H54 (cell line): Measurements from ENCODE around the gene GRM8.
"Not testable (repeated sequence)": the region's sequence is repeated elsewhere in the genome, so short reads cannot be mapped to it uniquely, and the experiment has no call there.

Experiments used
- DNase-seq: peaks from one replicate; pipeline ENCODE4 v3.0.0; 2011; ENCODE audit warnings: low spot score, mixed read lengths; ENCODE audit not compliant: insufficient read length
- FAIRE-seq: peaks from 3 replicates; lab custom pipeline; 2011; peaks lifted over from hg19 to GRCh38; lab: Jason Lieb, UNC
- POLR2A ChIP-seq: IDR thresholded peaks from 2 replicates; pipeline ENCODE4 v1.6.1; 2011; ENCODE audit warnings: low read depth, mild to moderate bottlenecking, low read length

GRM8 gene

DNA sequence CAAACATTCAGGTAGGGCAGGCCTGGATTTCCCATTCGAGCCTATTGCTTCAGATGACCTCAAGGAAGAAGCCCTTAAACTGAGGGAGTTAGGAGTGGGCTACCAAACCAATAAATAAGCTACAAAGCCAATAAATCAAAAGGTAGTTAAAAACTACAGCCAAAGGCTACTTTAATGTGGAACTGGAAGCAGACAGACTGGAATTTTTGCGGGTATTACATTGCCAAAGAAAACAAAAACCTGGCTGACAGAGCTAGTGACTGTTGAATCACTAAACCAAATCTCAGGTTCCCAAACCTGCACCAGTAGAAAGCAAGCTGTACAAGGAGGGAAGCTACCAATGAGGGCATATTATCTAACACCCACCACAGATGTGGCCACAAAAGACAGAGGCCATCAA is 315.6 kb downstream of the GRM8 start:
- no peak for TF ChIP-seq POLR2A
- no peak for FAIRE-seq
- no peak for DNase-seq

DNA sequence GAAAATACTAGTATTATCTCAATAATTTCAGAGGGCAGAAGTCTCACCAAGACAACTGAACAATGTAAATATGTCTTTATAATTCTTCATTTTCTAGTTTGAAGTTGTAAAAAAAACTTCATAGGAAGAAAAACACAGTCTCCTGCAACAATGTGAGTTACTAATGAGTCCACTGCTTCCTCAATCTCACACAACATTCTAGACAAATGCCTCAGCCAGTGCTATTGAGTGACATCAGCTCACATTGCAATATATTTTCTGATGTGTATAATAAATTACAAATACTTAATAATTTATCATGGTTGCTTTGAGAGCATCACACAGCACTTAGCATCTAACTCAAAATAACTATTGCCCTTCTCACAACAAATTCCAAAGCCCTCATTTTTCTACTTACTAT is 321.2 kb downstream of the GRM8 start:
- DNase-seq: no peak
- no peak for FAIRE-seq
- no peak for TF ChIP-seq POLR2A

DNA sequence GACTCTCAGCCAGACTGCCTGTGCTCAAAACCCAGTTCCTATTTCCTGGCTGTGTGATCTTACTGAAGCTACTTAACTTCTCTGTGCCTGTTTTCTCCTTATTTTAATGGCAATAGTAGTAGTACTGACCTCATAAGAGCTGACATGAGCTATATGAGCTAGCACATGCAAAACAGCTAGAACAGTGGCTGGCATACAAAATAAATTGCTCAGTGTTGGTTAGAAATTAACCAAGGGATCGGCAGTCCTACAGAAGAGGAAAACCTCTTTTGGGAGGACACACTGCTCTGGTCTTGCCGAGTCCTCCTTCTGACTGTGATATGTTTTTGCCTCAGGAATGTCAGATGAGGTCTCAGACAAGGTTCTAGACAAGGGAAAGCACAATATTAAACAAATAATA is 322.6 kb downstream of the GRM8 start:
- no peak for DNase-seq
- no peak for FAIRE-seq
- no peak for TF ChIP-seq POLR2A

DNA sequence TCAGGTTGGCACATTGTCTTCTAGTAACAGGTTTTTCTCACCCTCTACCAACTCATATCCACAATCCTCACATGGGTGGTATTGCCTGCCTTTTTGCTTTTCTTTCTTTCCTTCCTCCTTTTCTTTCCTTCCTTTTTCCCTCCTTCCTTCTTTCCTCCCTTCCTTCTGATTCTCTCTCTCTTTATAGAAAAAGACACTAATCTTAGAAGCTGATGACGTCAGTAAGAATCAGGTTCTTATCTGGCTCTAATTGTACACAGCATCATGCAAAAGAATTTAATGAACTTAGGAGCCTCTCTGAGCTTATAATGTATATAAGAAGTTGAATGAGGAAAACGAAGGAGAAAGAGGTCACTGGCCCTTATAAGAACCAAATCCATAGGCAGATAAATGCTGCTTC is 328.3 kb downstream of the GRM8 start:
- no peak for FAIRE-seq
- no peak for TF ChIP-seq POLR2A
- no peak for DNase-seq

DNA sequence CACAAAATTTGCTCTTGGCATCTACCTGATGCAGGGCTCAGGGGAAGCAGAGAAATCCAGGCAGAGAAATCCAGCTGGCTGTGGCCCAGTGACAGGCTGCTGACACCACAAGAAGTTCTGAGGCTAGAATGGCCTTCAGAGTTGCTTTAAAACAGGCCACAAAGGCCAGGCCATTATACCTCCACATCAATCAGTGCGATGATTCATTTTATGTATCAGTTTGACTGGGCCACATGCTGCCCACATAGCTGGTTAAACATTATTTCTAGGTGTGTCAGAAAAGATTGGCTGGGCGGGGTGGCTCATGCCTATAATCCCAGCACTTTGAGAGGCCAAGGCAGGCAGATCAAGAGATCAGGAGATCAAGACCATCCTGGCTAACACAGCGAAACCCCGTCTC is 341.1 kb downstream of the GRM8 start:
- DNase-seq, FAIRE-seq: not testable (repeated sequence)

DNA sequence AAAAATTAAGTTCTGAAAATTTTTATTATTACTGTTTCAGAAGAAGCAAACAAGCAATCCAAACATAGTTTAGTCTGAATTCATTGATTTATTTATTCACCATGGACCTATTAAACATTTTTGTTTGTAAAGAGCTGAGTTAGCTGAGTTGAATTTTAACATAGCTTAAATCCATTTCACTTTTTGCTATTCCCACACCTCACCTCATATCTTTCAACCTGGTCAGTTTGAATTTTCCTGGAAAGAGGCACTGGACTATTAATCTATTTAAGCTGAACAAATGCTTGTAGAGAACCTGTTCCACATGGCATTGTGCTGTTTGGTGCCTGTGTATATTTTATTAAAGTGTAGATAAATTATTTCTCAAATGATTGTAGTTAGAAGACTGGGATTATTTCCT is 344.2 kb downstream of the GRM8 start:
- not testable (repeated sequence) for FAIRE-seq, DNase-seq

DNA sequence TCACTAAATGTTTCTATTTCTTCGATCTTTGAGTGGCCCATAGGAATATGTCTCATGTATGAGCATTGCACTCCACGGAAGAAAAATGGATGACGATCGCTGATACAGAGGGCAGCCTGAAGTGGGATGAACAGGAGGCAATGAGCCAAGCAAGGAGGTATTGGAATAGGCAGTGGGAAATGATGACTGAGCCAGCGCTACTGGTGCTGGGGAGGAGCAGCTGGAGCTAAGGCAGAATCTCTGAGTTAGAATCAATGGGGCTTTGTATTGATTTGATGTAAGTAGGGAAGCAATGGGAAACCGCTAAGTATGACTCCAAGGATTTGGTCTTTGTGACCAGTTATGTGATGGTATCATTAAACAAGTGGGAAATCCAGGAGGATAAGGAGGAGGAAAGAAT is 345.1 kb downstream of the GRM8 start:
- peak; percentile 89 for FAIRE-seq
- DNase-seq: not testable (repeated sequence)

DNA sequence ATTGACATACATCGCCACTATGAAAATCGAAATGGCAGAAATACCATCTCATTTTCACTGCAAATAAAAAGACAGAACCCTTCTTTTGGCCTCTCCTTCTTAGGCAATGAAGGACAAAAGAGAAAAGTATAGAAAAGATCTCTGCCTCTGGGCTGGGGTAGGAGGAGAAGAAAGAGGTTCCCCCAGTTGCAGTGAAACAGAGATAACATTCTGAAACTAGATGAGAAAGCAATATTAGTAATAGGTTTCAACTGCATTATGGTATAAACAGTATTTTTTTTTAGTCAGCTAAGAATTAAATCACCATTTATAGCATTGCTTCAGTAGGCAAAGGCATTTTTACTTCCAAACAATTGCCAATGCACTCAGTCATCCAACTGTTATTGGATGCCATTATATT is 347.5 kb downstream of the GRM8 start:
- not testable (repeated sequence) for FAIRE-seq

DNA sequence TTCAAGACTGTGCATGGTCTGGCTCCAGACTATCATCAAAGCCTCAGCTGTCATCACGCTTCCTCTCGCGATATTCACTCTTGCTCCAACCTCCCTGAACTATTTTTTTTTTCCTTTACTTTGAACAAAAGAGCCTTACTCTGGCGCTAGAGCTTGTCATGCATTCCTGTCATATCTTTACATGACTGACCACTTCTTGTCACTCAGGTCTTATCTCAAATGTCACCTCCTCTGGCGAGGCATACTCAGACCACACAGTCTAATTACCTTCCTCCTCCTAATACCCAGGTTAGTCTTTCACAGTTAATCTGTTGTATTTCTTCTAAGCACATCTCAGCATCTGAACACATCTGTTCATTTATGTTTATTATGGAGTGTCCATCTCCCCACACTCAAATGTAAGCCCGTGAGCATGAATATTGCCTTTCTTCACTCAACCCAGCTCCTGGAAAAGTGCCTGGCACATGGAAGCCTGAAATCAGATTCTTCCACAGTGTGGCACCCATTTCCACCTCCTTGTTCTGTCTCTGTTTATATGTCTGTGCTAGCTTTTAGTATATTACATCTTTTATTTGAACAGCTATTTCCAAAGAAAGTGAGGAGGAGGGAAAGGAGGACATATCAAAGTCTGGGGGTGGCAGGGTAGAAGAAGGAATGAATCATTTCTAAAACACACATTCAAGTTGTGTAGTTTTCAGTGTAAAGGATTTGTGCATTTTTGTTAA is 351.5 kb downstream of the GRM8 start:
- DNase-seq: not testable (repeated sequence)
- peak; percentile 66 for FAIRE-seq

More for the DNA sequence above, 347.5 kb downstream of the GRM8 start:
- DNase-seq: not testable (repeated sequence)

DNA sequence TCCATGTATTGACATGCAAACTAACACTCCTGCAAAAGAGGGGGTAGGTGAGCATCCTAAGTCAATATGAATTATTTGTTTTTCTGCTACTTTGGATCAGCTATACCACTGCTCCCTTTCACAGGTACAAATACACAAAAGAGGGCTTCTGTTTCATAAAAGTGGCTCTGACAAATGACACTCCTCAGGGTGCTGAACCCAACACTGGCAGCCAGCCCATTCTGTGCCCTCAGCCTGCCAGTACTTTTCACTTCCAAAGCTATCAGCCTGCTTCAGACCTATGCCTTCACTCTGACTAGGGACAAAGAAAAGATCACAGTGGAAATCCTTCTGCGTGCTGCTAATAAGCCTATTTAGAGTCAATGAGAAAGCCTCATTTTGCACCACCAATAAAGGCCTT is 364.8 kb downstream of the GRM8 start:
- not testable (repeated sequence) for DNase-seq, FAIRE-seq

DNA sequence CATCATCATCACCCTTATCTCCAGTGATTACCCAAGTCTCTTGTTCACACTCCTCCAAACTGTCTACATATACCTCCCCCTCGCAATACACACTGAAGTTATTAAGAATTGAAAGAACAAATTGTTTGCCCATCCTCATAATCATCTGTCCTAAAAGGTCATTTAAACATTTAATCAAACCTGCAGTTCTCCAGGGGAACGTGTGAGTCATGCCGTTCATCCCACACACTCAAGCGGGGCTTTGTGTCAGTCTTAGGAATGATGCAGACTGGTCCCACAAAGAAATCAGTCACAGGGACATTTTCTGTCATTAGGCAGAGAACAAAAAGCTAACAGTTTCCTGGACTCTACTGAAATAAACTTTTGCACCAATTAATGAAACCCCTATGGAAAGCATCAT is 365.2 kb downstream of the GRM8 start:
- DNase-seq, FAIRE-seq: not testable (repeated sequence)

DNA sequence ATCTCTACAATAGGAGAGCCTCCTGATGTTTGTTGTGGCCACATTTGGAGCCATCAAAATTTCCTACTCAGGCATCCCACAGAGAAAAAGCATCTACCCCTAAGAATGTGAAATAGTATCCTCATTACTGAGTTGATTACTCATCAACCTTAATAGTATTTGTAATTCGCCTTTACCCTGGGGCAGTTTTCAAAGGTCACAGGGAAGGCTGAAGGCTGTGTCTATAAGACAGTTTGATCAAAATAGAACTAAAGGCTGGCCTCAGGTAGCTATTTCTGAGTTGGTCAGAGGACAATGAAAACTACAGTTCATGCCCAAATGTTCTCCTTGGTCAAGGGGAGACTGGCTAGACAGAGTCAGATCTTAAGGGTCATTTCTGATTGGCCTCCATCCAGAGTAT is 370.0 kb downstream of the GRM8 start:
- not testable (repeated sequence) for DNase-seq

DNA sequence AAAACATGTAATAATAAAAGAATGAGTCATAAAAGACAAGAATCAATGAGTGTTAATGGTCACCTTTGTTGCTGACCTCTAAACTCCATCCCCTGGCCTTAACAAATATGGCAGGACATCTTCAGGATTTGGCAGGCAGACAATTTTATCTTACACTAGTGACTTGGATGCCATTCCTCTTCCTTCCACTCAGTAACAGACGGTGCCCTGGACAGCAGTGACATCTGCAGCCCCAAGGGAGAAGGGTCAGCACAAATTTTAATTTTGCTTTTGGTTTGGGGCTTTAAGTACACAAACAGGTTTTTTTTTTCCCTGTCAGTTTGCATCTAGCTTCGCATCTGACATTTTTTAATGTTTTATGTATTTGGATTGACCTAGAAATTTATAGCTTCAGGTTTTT is 370.8 kb downstream of the GRM8 start:
- FAIRE-seq, DNase-seq: not testable (repeated sequence)

More for the DNA sequence above, 370.0 kb downstream of the GRM8 start:
- FAIRE-seq: not testable (repeated sequence)

DNA sequence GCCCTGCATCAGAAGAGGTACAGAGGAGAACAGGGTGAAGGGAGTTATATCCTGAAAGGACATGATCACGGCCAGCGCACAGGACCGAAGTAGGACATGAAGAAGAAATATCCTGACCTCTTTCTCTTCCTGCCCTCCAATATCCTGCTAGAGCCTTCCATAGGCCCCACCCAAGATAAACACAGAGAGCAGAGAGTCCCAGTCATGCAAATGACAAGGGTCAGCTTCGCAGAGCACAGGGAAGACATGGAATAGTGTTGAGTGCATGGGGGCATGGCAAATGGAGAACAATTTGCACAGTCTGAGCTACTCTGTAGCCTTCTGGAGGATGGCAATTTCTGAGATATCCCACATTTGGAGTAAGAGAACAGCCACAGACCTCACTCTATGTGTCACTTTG is 371.4 kb downstream of the GRM8 start:
- FAIRE-seq: no peak
- no peak for TF ChIP-seq POLR2A
- no peak for DNase-seq

DNA sequence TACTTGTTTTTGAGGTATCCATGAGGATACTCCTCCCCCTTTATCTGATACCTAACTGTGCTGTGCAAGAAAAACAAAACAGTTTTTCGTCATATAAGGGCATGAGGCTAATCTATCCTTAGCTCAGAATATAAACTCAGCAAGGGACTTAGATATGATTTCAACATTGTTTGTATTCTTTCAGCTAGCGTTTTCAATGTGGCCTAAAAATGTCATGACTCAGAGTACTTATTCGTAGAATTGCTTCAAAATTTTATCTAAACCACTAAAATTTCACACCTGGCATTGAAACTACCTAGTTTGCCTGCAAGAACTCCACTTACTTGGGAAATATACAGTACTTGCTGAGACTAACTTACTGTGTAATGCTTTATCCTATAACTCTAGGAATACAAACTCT is 376.2 kb downstream of the GRM8 start:
- DNase-seq, FAIRE-seq: not testable (repeated sequence)

DNA sequence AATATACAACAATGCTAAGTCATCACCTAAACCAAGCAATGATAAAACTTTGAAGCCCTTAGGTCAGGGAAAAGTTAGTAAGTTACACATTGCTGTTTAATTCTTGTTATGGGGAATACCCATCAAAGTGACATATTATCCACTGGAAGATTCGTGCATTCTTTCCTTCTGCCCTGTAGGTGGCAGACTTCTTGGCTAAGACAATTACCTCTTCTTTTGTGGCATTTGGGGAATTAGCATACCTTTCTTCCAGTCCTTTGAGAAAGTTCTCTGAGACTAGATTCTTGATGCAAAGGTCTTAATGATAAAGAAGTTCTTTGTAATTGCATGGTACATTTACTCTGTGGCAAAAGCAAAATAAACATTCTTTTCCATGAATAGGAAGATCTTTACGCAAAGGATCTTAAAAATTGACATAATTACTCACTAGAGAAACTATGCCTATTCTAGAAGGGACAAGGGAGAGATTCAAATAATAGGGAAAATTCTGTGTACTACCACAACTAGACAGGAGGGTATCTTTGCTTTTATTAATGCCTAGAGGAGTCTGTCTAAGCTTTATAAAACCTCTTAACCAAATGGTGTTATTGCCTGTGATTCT is 395.9 kb downstream of the GRM8 start:
- peak; percentile 9 for DNase-seq
- peak; percentile 64 for FAIRE-seq
- TF ChIP-seq POLR2A: no peak
